Ovary (tissue), 3 donors: Measurements from ENCODE around the gene FMNL2.

Experiments used
- POLR2A ChIP-seq: fragments of 450-650 bp; IDR thresholded peaks from one replicate; pipeline ENCODE4 v1.6.1; 2017; ENCODE audit warnings: antibody characterized with exemption, mild to moderate bottlenecking, moderate library complexity
- TF ChIP-seq, protein P1 (sequence below), 3 donors: fragments of 450-650 bp in 2 of 3; fragments of 200-600 bp in 1 of 3; IDR thresholded peaks; one replicate each; pipeline versions ENCODE4 v1.5.1 to v1.8.0; 2016 to 2022; ENCODE audit warnings: antibody characterized with exemption in 3 of 3, mild to moderate bottlenecking in 1 of 3
- donor health status: DM: no; HTN: no; CAD: no.

GRCh38 chr2:152431370-152432098 lies 96.6 kb downstream of the FMNL2 start:
- TF ChIP-seq, protein P1, sequence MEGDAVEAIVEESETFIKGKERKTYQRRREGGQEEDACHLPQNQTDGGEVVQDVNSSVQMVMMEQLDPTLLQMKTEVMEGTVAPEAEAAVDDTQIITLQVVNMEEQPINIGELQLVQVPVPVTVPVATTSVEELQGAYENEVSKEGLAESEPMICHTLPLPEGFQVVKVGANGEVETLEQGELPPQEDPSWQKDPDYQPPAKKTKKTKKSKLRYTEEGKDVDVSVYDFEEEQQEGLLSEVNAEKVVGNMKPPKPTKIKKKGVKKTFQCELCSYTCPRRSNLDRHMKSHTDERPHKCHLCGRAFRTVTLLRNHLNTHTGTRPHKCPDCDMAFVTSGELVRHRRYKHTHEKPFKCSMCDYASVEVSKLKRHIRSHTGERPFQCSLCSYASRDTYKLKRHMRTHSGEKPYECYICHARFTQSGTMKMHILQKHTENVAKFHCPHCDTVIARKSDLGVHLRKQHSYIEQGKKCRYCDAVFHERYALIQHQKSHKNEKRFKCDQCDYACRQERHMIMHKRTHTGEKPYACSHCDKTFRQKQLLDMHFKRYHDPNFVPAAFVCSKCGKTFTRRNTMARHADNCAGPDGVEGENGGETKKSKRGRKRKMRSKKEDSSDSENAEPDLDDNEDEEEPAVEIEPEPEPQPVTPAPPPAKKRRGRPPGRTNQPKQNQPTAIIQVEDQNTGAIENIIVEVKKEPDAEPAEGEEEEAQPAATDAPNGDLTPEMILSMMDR (IDR thresholded peaks at IDR 0.05): no peak
- TF ChIP-seq POLR2A: no peak
